GM18508 (cell line): ENCODE results near the gene ALKBH7.

Experiments used
- ATAC-seq: cut with Tn5 transposase; IDR thresholded peaks from one replicate; pipeline ENCODE4 v1.9.1; 2021; ENCODE audit warnings: moderate number of reproducible peaks; ENCODE audit not compliant: insufficient read depth, unreplicated experiment

Gene ALKBH7

DNA sequence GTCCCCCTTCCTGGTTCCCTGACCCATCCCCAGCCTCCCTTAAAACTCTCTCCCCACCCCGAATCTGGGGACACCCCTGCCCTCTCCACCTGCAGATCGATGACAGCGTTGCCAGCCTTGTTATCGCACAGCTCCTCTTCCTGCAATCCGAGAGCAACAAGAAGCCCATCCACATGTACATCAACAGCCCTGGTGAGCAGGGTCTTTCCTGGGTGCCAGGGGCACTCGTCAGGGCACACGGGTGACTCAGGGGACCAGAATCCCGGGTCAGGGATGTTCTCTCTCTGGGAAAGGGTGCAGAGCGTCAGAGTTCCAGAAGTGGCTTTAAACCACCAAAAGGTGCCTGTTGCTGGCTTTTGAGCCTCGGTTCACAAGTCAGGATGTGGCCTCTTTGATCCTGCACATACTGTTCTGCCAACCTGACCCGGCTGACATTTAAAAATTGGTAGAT, 10.2 kb upstream of the ALKBH7 start:
- no peak for ATAC-seq

DNA sequence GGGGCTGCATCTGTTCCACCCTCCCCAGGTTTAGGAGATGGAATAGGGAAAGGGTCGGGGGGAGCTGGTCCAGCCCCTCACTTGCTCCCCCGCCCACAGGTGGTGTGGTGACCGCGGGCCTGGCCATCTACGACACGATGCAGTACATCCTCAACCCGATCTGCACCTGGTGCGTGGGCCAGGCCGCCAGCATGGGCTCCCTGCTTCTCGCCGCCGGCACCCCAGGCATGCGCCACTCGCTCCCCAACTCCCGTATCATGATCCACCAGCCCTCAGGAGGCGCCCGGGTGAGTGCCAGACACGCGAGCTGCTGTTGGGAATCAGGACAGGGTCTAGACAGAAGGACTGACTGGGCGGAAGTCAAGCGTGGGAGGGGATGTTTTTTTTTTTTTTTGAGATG, 8.2 kb upstream of the ALKBH7 start:
- ATAC-seq: no peak

DNA sequence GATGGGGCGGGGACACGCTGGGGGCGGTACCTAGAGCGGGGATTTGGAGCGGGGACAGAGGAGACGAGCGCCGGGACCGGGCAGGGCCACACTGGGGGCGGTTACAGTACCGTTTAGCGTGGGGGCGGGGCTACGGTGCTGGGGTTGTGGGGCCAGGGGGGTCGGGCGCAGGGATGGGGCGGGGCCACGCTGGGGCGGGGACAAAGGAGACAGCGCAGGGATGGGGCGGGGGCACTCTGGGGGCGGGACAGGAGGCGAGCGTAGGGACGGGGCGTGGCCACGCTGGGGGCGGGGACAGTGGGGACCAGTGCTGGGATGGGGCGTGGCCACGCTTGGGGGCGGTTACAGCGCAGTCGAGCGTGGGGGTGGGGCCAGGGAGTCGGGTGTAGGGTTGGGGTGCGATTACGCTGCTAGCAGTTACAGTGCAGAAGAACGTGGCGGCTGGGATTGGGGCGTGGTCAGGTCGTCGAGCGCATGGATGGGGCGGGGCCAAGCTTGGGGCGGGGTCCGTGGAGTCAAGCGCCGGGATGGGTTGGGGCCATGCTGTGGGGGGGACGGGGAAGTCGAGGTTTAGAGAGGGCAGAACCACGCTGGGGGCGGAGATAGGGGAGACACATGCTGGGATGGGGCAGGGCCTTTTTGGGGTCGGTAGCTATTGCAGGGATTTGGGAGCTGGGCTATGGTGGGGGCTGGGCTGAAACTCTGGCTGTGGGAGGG, 660 bp downstream of the ALKBH7 start:
- ATAC-seq: no peak

DNA sequence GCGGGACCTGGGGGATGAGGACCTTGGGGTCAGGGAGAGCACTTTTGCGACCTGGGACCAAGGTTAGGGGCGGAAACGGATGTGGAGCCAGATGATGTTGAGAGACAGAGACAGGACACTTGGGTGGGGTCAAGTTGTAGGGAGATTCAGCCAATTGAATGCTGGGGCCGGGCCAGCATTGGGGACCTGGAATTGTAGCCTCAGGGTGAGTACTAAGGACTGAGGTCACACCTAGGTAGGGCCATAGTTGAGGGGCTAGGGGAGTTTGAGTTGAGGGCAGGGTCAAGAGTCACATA, 1.2 kb downstream of the ALKBH7 start:
- no peak for ATAC-seq

DNA sequence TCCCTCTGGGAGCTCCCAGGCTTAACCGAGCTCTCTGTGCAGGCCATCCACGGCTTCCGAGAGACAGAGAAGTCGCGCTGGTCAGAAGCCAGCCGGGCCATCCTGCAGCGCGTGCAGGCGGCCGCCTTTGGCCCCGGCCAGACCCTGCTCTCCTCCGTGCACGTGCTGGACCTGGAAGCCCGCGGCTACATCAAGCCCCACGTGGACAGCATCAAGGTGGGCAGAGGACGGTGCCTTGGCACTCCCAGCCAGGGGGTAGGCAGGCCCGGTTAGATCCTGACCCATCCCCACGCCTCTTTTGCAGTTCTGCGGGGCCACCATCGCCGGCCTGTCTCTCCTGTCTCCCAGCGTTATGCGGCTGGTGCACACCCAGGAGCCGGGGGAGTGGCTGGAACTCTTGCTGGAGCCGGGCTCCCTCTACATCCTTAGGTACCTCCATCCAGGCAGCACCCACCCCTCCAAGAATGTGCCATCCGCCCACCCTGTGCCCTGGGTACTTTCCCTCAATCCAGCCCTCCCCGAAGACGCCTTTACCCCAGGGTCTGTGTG, 1.6 kb downstream of the ALKBH7 start:
- ATAC-seq: no peak

DNA sequence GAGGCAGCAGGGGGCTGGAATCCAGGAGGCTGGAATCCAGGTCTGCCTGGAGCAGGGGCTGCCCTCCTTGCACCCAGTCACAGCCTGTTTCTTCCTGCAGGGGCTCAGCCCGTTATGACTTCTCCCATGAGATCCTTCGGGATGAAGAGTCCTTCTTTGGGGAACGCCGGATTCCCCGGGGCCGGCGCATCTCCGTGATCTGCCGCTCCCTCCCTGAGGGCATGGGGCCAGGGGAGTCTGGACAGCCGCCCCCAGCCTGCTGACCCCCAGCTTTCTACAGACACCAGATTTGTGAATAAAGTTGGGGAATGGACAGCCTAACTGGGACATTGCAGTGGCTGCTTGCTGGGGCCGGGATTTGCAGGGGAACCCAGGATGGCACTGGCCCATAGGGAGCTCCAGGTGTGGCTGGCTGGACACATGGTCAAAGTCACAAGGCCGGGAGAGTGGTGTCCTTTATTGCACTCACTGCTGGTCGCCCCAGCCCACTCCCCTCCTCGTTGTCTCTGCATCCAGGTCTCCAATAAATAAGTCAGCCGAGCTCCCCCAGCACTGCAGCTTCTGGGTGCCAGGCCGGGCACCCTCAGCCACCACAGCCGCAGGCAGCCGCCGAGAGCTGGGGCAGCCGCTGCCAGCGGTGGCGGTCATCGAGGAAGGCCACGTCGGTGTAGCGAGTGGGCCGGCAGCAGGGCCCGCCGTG, 2.3 kb downstream of the ALKBH7 start:
- ATAC-seq: no peak

DNA sequence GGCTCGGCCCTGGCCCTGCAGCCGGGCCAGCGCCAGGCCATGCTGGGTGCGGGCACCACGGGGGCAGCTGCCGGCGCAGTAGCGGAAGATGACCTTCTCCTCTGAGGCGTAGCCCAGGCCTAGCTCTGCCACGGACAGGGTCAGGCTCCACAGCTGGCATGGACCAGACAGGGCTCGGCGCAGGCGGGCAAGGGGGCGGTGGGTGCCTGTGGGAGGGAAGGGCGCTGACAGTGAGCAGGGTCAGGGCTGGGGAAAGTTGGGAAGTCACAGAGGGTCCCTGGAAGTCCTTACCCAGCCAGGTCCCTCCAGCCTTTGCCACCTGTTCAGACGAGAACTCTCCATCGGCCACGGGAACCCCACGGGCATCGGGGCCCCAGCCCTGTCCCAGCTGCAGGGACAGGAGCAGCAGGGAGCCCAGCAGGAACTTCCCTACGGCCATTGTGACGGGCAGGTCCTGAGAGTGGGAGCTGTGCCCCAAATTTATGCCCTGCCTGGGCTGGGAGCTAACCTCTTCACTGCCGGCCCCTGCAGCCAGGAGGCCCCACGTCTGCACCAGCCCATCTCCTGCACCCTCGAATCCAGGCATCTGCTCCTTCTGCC, 2.9 kb downstream of the ALKBH7 start, which contains the start of gene PSPN:
TSS of gene PSPN (minus strand) at position 523 of the 600 bp plus-strand sequence. CDS start at position 439, 84 bp downstream.
- no peak for ATAC-seq

DNA sequence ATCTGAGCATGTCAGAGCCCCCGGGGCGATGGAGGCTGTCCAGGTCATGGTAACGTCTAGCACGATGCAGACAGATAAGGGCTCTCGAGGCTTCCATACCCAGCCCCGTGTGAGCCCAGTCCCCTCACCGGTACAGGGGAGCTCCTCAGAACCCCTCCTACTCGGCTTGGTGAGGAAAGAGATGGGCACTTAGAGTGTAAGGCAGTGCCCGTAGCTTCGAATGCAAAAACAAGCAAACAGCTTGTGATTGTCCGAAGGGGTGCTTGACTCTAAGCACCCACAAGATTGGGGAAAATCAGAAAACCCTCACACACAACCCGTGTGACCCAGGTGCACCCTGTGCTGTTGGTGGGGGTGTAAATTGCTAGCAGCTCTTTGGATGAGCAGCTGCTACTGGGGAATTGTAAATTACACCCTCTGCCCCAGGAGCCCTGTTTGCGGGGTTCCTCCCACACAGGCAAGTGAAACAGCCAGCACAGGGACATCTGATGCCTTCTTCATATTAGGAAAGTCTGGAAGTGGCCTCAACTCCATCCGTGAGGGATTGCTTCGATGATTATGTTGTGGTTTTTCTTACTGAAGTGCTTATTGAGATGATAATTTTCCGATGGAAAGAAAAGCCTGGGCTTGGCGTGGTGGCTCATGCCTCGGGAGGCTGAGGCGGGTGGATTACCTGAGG, 4.1 kb downstream of the ALKBH7 start:
- ATAC-seq: no peak

DNA sequence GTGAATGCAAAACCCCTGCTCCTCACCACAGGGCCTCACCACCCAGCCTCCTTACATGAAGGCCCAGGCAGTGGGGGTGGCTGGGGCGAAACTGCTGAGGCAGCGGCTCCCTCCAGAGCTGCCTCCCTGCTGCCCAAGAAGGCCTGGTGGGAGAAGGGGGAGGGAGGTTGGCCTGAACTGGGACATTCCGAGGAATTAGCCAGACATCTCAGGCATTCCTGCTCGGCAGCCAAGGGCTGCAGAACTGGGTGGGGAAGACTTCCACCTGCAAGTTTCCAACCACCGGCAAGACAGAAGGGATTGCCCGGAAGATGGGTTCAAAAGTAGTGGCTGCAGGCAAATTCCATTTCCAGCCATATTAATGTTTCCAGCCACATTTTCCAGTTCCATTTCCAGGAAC, 5.4 kb downstream of the ALKBH7 start:
- ATAC-seq: no peak

DNA sequence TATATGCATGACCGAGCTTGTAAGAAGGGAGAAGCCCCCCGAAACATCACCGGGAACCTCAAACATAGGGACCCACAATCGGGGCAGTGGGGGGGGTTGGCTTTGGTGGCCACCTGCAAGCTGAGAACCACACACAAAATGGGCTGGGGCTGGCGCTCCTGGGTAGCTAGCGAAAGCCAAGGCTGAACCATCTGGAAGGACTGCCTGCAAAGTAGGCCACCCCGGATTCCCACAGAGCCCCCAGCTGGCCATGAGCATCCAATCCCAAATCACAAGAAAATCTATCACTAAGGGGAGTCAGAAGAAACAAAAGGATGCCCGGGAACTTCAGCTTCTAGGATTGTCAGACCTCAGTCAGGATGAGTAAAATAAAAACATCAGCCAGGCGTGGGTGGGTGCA, 5.9 kb downstream of the ALKBH7 start:
- no peak for ATAC-seq

DNA sequence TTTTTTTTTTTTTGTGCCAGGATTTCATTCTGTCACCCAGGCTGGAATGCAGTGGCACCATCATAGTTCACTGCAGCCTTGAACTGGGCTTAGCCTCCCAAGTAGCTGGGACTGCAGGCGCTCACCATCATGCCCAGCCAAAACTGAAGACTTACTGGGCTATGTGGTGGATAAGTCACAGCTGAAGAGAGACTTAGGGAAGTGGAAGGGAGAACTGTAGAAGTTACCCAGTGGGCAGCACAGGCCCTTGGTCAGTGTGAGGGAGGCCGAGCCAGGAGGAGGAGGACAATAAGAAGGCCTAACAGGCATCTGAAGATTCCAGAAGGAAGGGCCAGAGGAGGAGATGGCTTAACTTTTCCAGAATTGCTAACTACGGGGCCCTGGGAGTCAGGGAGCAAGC, 7.2 kb downstream of the ALKBH7 start:
- no peak for ATAC-seq

DNA sequence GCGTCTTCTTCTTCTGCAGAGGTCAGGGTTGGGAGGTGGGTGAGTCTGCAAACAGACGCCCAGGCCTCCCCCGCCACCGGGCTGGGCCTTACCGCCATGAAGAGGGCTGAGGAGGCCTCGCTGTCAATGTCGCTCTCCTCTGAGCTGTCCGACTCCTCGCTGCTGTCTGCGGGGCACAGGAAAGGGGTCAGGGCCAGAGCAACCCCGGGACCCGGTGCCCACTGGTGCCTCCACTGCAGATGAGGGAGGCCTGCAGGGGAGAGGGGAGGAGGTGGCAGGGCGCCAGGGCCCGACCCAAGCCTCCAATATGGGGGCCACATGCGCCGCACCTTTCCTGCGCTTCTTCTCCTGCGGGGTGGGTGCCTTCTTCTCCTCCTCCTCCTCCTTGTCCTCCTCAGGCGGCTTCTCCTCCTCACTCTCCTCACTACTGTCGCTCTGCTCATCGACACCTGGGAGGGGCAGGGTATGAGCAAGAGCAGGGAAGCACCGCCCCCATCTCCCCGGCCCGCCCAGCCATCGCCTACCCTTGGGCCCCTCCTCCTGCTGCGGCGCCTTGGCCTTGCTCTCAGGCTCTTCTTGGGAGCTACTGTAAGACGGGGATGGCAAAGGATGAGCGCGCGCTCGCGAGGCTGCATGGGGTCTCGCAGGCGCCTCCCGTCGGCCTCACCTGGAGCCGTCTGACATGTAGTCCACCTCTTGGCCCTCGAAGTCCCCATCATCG, 8.6 kb downstream of the ALKBH7 start:
- ATAC-seq: no peak

DNA sequence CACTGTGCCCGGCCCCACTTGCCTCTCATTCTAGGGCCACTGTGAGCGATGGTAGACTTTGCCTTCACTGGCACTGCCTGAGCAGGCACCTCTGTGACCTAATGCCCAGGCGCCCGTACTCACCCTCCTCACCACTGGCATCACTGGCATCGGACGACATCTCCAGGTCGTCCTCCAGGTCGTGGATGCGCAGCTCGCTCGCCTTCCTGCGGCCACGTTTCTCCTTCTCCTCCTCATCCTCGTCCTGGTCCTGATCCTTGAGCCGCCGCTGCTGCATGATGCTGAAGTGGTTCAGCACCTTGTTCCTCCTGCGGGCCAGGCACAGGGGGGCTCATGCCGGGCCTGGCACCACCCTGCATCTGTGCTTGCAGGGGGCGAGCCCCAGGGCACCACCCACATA, 10.6 kb downstream of the ALKBH7 start:
- no peak for ATAC-seq

DNA sequence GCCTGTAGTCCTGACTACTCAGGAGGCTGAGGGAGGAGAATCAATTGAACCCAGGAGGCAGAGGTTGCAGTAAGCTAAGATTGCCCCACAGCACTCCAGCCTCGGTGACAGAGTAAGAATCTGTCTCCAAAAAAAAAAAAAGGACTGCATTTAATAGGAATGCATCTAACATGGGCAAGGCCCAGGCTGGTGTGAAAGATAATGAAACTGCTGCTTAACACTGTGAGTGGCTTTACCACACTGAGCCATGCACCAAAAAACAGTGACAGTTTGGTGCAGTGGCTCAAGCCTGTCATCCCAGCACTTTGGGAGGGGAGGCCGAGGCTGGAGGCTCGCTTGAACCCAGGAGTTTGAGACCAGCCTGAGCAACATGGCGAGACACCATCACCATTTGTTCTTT, 11.8 kb downstream of the ALKBH7 start:
- ATAC-seq: no peak

DNA sequence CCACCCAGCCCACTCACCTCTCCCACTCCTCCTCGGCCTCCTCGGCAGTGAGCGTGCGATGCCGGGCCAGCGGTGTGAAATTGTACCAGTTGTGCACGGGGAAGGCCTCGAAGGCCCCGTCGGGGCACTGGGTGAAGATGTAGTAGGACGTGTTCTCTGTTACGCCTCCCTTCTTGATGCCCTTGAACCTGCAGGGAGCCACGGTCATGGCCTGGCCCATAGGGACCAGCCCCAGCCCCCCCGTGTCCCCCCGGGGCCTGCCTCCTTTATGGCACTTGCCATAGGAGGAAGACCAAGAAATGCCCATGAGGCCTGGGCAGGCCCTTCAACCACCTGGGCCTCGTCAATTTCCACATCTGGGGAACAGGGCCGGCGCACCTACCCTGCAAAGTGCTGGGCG, 14.8 kb downstream of the ALKBH7 start:
- no peak for ATAC-seq

DNA sequence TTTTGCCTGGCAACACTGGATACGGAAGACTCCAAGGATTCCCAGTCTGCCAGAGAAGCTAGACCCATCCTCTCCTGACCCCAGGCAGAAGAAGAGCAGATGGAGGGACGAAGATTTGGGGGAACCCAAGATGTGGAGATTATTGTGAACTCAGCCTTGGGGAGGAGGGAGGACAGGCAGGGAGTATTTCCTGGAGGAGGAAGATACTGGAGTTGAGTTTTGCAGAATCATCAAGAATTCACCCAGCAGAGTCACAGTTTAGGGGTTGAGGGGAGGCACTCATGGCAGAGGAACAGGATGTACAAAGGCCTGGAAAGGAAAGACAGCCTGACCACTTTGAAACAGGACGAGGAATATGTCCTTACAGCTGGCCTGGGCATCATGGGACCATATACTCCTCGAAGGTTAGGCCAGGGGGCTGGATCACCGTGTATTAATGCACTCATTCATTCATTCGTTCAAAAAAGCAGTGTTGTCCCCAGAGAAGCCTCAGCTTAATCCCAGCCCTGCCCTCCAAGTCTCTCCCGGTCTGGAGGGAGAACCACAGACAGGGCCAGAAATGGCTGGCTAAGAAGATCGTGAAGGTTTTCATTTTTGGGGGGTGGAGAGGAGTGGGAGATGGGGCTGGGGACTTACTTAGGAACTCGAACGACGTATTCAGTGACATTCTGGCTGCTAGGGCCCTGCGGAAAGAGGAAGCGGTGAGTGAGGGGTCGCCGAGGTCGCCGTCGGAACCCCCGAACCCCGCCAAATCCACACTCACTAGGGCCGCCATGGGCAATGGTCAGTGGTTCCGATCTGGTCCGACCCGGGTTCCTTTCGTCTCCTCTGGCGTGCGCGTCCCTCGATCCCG, 19.9 kb downstream of the ALKBH7 start:
- no peak for ATAC-seq

DNA sequence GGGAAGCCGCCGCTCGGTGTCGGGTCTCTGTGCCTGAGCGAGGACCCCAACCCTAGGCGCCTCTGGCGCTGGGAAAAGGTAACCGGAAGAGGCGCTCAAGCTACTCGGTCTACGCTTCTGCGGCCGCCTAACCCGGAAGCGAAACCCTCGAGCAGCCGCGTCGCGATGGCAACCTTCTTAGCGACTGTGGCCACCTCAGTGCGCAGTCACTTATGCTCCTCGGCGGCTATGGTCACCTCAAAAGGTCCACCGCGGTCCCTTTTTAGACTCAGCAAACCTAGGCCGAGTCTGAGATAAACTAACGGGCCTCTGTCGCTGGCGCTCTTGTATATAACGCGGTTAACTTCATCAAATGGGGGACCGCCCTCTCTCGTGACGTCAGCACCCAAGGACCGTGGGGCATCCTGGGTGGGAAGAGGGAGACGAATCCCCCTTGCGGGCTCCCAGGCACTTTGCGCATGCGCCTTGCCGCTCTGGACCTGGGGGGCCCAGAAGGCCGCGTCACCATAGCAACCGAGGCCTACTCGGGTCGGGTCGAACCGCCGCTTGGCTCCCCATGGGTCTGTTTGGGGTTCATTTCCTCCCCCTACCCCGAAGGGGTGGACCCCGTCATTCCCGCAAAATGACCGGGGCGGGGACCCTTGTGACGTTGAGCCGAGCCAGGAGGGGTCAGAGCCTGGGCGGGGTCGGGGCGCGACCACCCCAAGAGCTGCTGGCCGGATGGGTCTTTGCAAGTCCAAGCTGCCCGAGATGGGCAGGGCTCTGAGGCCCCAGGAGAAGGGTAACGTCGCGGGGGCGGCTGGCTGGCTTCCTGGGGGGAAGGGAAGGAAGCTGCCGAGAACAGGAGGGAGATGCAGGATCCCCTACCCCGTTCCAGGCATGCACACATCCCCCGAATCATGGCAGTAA, 20.7 kb downstream of the ALKBH7 start, which contains the start of gene GTF2F1:
TSS of gene GTF2F1 (minus strand) at position 91 of the 909 bp plus-strand sequence. CDS start 169 bp downstream, outside the sequence.
- ATAC-seq: no peak

DNA sequence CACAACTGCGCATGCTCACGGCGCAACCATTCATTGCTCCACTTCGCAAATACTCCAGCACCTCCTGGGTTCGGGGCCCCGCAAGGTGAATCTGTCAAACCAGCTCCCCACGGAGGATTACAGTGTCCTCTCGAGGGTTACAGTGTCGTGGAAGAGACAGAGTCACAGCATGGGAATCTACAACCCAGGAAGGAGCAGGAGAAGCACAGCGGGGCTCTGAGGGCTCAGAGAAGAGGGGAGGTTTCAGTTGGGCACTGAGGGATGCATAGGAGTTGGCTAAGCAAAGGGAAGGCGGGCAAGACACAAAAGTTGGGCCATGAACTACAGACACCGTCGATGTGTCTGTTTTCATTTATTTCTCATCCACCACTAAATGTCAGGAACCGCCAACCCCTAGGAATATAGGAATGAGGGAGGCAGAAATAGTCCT, 21.4 kb downstream of the ALKBH7 start:
- ATAC-seq: no peak
